GM23338 (cell line): ENCODE measurements around the gene FAM204A. TPM values are rescaled to one million over a fixed set of nuclear protein-coding genes. Genes with fewer than 3 reads are reported as not detected.

Experiments used
- ATAC-seq: fragments of 200-7000 bp; cut with Tn5 transposase; 3 replicates; pipeline ENCODE4 v1.9.1; 2020
- DNase-seq: peaks from one replicate; pipeline ENCODE4 v3.0.0-alpha.2; 2015; ENCODE audit warnings: low spot score
- H2AFZ ChIP-seq: fragments of 200-600 bp; sonication (generic); 2 replicates; pipeline ENCODE4 v1.8.0; 2016; ENCODE audit warnings: antibody characterized with exemption, mild to moderate bottlenecking, moderate library complexity
- H3F3A ChIP-seq: fragments of 200-600 bp; sonication (generic); replicated peaks from 2 replicates; pipeline ENCODE4 v1.8.0; 2017; ENCODE audit warnings: antibody characterized with exemption, mixed run types, low read depth
- H3K27ac ChIP-seq: fragments of 200-600 bp; sonication (generic); 2 replicates; pipeline ENCODE4 v1.6.1; 2016; ENCODE audit warnings: low read depth
- H3K27me3 ChIP-seq: fragments of 200-600 bp; sonication (generic); 2 replicates; pipeline ENCODE4 v1.8.0; 2016; ENCODE audit warnings: mild to moderate bottlenecking, mixed run types, moderate library complexity; ENCODE audit not compliant: insufficient read depth
- H3K36me3 ChIP-seq: fragments of 200-600 bp; sonication (generic); 2 replicates; pipeline ENCODE4 v1.8.0; 2016; ENCODE audit warnings: mild to moderate bottlenecking; ENCODE audit not compliant: insufficient read depth
- H3K4me1 ChIP-seq: fragments of 200-600 bp; sonication (generic); 2 replicates; pipeline ENCODE4 v1.8.0; 2016; ENCODE audit warnings: mild to moderate bottlenecking, moderate library complexity; ENCODE audit not compliant: insufficient read depth
- H3K4me2 ChIP-seq: fragments of 200-600 bp; sonication (generic); 2 replicates; pipeline ENCODE4 v1.7.1; 2017; ENCODE audit warnings: mixed run types
- H3K4me3 ChIP-seq: fragments of 200-600 bp; sonication (generic); 2 replicates; pipeline ENCODE4 v1.6.1; 2016; ENCODE audit warnings: mixed run types
- H3K79me2 ChIP-seq: fragments of 200-600 bp; sonication (generic); replicated peaks from 2 replicates; pipeline ENCODE4 v1.8.0; 2017; ENCODE audit warnings: mild to moderate bottlenecking; ENCODE audit not compliant: insufficient read depth
- H3K9me2 ChIP-seq: fragments of 200-600 bp; sonication (generic); 2 replicates; pipeline ENCODE4 v1.8.0; 2017; ENCODE audit not compliant: insufficient read depth
- H4K20me1 ChIP-seq: fragments of 200-600 bp; sonication (generic); replicated peaks from 2 replicates; pipeline ENCODE4 v1.8.0; 2017; ENCODE audit warnings: mild to moderate bottlenecking; ENCODE audit not compliant: insufficient read depth
- H3K27ac Mint-ChIP-seq: 2 replicates; pipeline ENCODE4 v1.8.0; 2020; ENCODE audit warnings: inconsistent platforms, mild to moderate bottlenecking, moderate library complexity, mixed read lengths
- H3K27me3 Mint-ChIP-seq: 3 replicates; pipeline ENCODE4 v1.8.0; 2022; ENCODE audit warnings: low read depth, mild to moderate bottlenecking, moderate library complexity, mixed read lengths, inconsistent platforms; ENCODE audit not compliant: insufficient read depth, poor library complexity
- H3K36me3 Mint-ChIP-seq: 3 replicates; pipeline ENCODE4 v1.8.0; 2021; ENCODE audit warnings: low read depth, mild to moderate bottlenecking, inconsistent platforms, moderate library complexity, mixed read lengths
- H3K4me1 Mint-ChIP-seq: 3 replicates; pipeline ENCODE4 v1.8.0; 2020; ENCODE audit warnings: mild to moderate bottlenecking, inconsistent platforms, mixed read lengths
- H3K4me3 Mint-ChIP-seq: 3 replicates; pipeline ENCODE4 v1.8.0; 2021; ENCODE audit warnings: moderate library complexity, mild to moderate bottlenecking, inconsistent platforms, mixed read lengths
- H3K9me3 Mint-ChIP-seq: 3 replicates; pipeline ENCODE4 v1.8.0; 2020; ENCODE audit warnings: moderate library complexity, mild to moderate bottlenecking, inconsistent platforms, mixed read lengths
- CREB1 ChIP-seq: fragments of 250-450 bp; sonication (Bioruptor Pico); IDR thresholded peaks from 2 replicates; pipeline ENCODE4 v1.5.0; 2020; ENCODE audit warnings: low read depth, mild to moderate bottlenecking, moderate library complexity
- CTCF ChIP-seq, 2 experiments: fragments of 200-600 bp in 1 of 2; sonication (generic) in 1 of 2; conservative IDR thresholded peaks; 2 replicates each; pipeline versions ENCODE4 v1.5.1 to v1.6.1; 2016 to 2017; ENCODE audit warnings: antibody characterized with exemption in 2 of 2, low read depth in 2 of 2, mild to moderate bottlenecking in 2 of 2, moderate library complexity in 1 of 2
- ETS1 ChIP-seq: IDR thresholded peaks from 2 replicates; pipeline ENCODE4 v1.6.1; 2016; ENCODE audit warnings: antibody characterized with exemption
- EZH2 ChIP-seq: fragments of 200-600 bp; sonication (generic); IDR thresholded peaks from one replicate; pipeline ENCODE4 v1.8.0; 2017; ENCODE audit warnings: antibody characterized with exemption, mild to moderate bottlenecking, low read depth; ENCODE audit not compliant: unreplicated experiment
- EZH2phosphoT487 ChIP-seq: fragments of 200-600 bp; sonication (generic); IDR thresholded peaks from one replicate; pipeline ENCODE4 v1.8.1; 2018; ENCODE audit warnings: antibody characterized with exemption; ENCODE audit not compliant: unreplicated experiment
- JUNB ChIP-seq: IDR thresholded peaks from one replicate; pipeline ENCODE4 v1.6.1; 2016; ENCODE audit warnings: antibody characterized with exemption; ENCODE audit not compliant: unreplicated experiment
- NANOG ChIP-seq: IDR thresholded peaks from 2 replicates; pipeline ENCODE4 v1.6.1; 2016; ENCODE audit warnings: antibody characterized with exemption, borderline replicate concordance
- POLR2AphosphoS5 ChIP-seq: IDR thresholded peaks from 2 replicates; pipeline ENCODE4 v1.6.1; 2016; ENCODE audit warnings: antibody characterized with exemption, low read depth
- REST ChIP-seq: IDR thresholded peaks from one replicate; pipeline ENCODE4 v1.6.1; 2018; ENCODE audit warnings: antibody characterized with exemption; ENCODE audit not compliant: unreplicated experiment
- STAT1 ChIP-seq: IDR thresholded peaks from one replicate; pipeline ENCODE4 v1.6.1; 2016; ENCODE audit warnings: antibody characterized with exemption; ENCODE audit not compliant: unreplicated experiment
- ZNF114 ChIP-seq: fragments of 250-450 bp; sonication (Bioruptor Pico); IDR thresholded peaks from 2 replicates; pipeline ENCODE4 v1.5.0; 2020; ENCODE audit warnings: mild to moderate bottlenecking, moderate library complexity
- ZNF331 ChIP-seq: fragments of 250-450 bp; sonication (Bioruptor Pico); IDR thresholded peaks from 2 replicates; pipeline ENCODE4 v1.5.0; 2020; ENCODE audit warnings: low read depth, mild to moderate bottlenecking, moderate library complexity
- ZNF462 ChIP-seq: fragments of 250-450 bp; sonication (Bioruptor Pico); IDR thresholded peaks from 2 replicates; pipeline ENCODE4 v1.5.0; 2020; ENCODE audit warnings: mild to moderate bottlenecking, moderate library complexity
- polyA plus RNA-seq: library from polyadenylated mRNA; unstranded; fragments of >200 nt; fragmentation: Nextera tagmentation; extraction: Ambion mirVana; gene quantifications from 2 replicates; pipeline ENCODE4 v1.2.1, GENCODE V29; 2016
- total RNA-seq: library from RNA; depleted of rRNA; stranded (reverse); fragments of >200 nt; shearing (Covaris generic); gene quantifications from 2 replicates; pipeline ENCODE4 v1.2.3, GENCODE V29; 2014

Gene FAM204A
- total and polyA plus RNA-seq, 2 experiments from 2014 or later: 31.6 to 72.0 TPM

- no peak for TF ChIP-seq ZNF114
These were observed 87.5 kb downstream of the FAM204A start (continued) for GRCh38 chr10:118254654-118255053.

- Histone ChIP-seq H4K20me1 (no peaks in the 10 kb centered on the region), H3F3A (no peaks in the 10 kb centered on the region), H3K36me3 (no peaks in the 10 kb centered on the region), H3K27ac (no peak overlapping the region), H3K79me2 (no peaks in the 10 kb centered on the region), H3K4me3 (no peak overlapping the region), H3K4me2 (no peak overlapping the region), H3K27me3 (peaks cover 24% of the 10 kb centered on the region), H2AFZ (no peak overlapping the region), H3K9me2 (no peaks in the 10 kb centered on the region), H3K4me1 (peaks cover 5% of the 10 kb centered on the region; the same call in 1 of the 2 replicates)
- H3K4me3 Mint-ChIP-seq: no peak overlapping the region
- H3K9me3 Mint-ChIP-seq: no peaks in the 10 kb centered on the region
- TF ChIP-seq STAT1 (no peak), ZNF114 (no peak), REST (no peak), ZNF462 (no peak), ZNF331 (CRISPR knock-in tag) (no peak), EZH2 (no peak), CTCF (conservative IDR thresholded peaks at IDR 0.05; ENCODE audit: low read depth in 2 of 2) (no peak), ETS1 (no peak), NANOG (no peak), EZH2phosphoT487 (no peak), POLR2AphosphoS5 (no peak), CREB1 (CRISPR knock-in tag) (no peak), JUNB (no peak)
- H3K27ac Mint-ChIP-seq: no peak overlapping the region
- peaks cover 11% of the 10 kb centered on the region for H3K4me1 Mint-ChIP-seq
- DNase-seq (no peak), ATAC-seq (no peak)
- peaks cover 13% of the 10 kb centered on the region for H3K27me3 Mint-ChIP-seq
- no peaks in the 10 kb centered on the region for H3K36me3 Mint-ChIP-seq
These were observed 88.7 kb downstream of the FAM204A start for GRCh38 chr10:118253397-118253796.
